GM21825 (cell line): ENCODE data around the gene GNG12.

Source experiments
- ATAC-seq: cut with Tn5 transposase; IDR thresholded peaks from one replicate; pipeline ENCODE4 v1.9.1; 2021; ENCODE audit warnings: mild to moderate bottlenecking, moderate library complexity; ENCODE audit not compliant: unreplicated experiment

The GNG12 gene

GRCh38 chr1:67755619-67756018 lies 77.6 kb downstream of the GNG12 start:
- ATAC-seq: no peak

DNA sequence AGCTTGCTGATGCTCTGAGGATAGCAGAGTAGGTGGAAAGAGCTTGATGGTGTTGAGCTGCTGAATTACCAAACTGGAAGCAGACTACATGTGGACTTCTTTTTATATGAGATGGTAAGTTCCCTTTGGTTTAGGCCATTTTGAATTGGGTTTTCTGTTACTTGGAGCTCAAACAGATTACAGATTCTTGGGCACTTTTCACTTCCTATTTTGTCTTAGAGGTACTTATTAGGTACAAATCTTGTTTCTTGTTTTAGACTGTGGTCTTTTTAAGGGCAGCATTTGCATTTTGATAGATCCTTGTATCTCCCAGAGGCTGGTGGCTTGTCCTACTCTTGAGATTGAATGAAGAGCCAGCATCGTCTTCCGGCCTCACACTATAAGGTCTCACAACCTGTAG lies 78.1 kb downstream of the GNG12 start:
- no peak for ATAC-seq

DNA sequence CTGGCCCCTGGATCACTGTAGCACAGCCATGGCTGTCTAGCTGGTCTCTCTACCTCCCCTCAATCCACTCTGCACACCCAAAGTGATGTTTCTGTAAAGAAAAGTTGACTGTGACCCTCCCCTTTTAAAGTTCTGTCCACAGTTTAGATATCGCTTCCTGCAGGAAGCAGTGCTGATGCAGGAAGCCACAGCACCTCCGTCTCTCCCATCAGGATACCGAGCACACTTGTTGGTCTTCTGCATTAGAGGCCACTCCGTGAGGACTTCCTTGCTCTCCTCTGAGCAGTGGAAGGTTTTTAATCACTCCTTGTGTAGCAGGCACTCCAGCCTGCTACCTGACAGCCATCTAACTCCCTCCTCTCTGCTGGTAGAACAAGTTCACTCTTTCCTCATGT lies 78.7 kb downstream of the GNG12 start:
- no peak for ATAC-seq

GRCh38 chr1:67753776-67754525 lies 79.3 kb downstream of the GNG12 start:
- no peak for ATAC-seq

GRCh38 chr1:67752306-67752705 lies 81.0 kb downstream of the GNG12 start:
- ATAC-seq: no peak

- ATAC-seq: no peak
Observed at GRCh38 chr1:67750691-67751054, 82.6 kb downstream of the GNG12 start.

DNA sequence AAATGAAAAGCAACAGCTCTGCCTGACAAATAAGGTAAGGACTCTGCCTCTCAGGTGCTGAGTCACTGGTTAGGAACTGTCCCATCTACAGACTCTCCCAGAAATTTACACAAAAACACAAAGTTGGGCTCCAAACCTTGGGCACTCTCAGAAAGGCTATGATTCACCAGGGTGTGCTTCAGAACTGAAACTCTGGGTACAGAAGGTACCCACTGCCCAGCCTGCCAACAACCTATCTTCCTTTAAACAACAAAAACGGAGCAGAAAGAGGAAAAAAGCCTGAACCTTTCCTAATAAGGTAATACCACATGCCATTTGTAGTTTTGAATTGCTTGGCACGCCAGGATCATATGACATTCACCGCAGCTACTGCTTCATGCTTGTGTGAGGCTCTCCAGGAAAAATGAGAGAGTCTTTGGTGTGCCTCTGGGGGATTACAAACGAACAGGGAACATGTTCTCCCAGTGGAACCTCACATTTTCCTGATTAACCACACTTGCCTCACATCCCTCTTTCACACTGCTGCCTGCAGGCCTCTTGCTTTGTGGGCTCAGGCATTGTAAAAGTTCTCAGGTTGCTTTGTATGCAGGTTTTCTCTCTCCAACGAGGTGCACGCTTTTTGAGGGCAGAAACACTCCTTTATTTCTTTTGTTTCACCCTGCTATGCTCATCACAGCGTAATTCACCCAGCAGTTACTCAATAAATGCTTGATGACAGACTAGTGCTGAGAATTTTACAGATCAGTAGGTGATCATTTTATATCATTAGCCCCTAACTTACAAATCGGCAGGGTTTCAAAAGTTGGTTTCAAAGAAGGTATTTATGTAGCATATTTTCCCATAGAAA lies 83.2 kb downstream of the GNG12 start:
- no peak for ATAC-seq

DNA sequence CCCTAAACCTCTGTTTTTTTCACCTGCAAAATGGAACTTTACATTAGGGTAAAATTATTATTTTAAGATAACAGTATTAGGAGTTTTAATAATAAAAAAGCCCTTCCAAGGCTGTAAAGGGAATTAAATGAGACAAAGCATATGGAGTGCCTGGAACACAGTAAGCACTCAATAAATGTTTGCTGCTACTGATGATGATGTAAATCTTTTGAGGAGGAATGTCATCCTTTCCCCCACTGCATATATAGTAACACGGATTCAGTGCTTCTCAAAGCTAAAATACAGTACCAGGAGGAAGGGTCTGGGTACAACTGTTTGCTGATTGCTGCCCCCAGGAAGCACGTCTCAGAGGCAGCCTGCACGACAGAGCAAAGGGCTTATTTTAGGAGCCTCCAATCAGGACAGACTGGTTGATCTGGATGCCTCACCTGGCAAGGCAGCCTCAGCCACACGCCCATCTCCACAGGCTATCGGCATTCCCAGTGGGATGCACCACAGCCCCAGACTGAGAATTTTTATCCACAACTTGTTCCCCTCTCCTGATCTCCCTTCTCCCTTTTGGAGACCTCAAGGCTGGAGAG lies 83.9 kb downstream of the GNG12 start:
- ATAC-seq: no peak

GRCh38 chr1:67748630-67749029 lies 84.6 kb downstream of the GNG12 start:
- peak; percentile 92 for ATAC-seq

DNA sequence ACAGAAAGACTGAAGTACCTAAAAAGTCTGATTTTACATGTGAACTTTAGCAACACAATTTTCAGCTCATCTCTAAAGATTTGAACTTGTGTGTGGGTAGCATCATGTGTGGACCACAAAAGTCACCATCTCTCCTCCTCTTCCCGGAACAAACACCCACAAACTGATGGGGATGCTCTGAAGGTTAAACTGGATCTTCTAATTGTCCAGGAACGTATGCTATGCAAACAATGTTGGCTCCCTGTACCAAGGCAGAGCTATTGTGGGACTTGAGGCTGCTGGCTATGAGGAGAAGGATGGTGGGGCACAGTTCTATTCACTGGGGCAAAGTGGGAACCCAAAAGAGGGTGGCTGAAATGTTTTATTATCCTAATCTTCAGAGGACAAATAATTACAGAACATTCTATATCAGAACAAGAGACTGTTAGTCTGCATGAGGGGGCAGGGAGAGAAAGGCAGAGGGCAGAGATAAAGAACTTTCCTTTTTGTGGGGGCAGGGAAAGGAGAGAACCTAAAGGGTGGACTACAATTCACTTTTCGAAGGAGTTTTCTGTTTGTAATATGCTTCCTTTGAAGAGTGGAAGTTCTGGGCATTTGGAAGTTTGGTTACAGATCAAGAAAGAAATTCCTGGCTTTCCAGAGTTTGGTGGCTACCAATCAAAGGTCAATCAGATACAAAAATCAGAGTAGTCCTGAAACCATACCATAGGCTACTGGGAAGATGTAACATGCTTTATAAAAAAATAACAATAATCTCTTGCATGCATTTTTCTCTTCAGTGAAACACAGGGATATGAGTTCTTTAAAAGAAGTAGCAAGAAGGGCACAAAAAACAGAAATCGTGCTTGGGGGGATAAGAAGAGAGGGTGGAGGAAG lies 85.4 kb downstream of the GNG12 start:
- no peak for ATAC-seq

GRCh38 chr1:67745875-67746698 lies 87.2 kb downstream of the GNG12 start:
- no peak for ATAC-seq

- ATAC-seq: no peak
Observed at GRCh38 chr1:67743072-67743725, 90.1 kb downstream of the GNG12 start.

- no peak for ATAC-seq
Observed at GRCh38 chr1:67741736-67742135, 91.5 kb downstream of the GNG12 start.

- no peak for ATAC-seq
Observed at GRCh38 chr1:67741121-67741520, 92.1 kb downstream of the GNG12 start.

- no peak for ATAC-seq
Observed at GRCh38 chr1:67740543-67740942, 92.7 kb downstream of the GNG12 start.

DNA sequence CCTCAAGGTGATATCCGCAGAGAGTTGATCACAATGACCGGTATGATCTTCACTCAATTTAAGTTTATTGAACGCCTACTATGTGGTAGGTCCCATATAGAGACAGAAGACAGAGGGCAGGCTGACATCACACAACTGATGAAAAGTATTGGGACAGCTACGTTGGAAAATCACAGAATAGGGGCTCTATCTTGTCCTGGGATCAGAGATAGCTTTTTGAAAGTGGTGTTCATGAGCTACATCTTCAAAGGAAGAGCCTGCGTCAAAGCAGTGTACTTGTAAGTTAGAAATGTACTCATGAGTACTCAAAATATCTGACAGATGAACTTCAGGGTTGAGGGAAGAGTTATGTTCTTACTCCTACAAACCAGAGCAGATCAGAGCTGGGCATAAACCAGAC lies 93.9 kb downstream of the GNG12 start:
- no peak for ATAC-seq

- ATAC-seq: no peak
Observed at GRCh38 chr1:67738401-67738800, 94.9 kb downstream of the GNG12 start.

- no peak for ATAC-seq
Observed at GRCh38 chr1:67737875-67738274, 95.4 kb downstream of the GNG12 start.

- no peak for ATAC-seq
Observed at GRCh38 chr1:67736750-67737149, 96.5 kb downstream of the GNG12 start.
